GM21786 (cell line): ENCODE measurements around the gene ASAP2.

Source experiments
- ATAC-seq: cut with Tn5 transposase; IDR thresholded peaks from one replicate; pipeline ENCODE4 v1.9.1; 2021; ENCODE audit not compliant: unreplicated experiment

ASAP2 gene

DNA sequence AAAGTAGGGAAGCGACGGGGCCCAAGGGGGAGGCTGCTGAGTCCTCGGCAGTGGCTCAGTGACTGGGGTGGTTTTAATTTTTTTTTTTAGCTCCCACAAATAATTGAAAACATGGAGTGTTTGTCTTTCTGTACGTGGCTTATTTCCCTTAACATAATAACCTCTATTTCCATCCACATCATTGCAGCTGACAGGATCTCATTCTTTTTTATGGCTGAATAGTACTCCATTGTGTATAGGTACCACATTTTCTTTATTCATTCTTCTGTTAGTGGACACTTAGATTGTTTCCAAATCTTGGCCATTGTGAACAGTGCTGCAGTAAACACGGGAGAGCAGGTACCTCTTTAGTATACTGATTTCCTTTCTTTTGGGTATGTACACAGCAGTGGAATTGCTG is 65.1 kb downstream of the ASAP2 start:
- no peak for ATAC-seq

DNA sequence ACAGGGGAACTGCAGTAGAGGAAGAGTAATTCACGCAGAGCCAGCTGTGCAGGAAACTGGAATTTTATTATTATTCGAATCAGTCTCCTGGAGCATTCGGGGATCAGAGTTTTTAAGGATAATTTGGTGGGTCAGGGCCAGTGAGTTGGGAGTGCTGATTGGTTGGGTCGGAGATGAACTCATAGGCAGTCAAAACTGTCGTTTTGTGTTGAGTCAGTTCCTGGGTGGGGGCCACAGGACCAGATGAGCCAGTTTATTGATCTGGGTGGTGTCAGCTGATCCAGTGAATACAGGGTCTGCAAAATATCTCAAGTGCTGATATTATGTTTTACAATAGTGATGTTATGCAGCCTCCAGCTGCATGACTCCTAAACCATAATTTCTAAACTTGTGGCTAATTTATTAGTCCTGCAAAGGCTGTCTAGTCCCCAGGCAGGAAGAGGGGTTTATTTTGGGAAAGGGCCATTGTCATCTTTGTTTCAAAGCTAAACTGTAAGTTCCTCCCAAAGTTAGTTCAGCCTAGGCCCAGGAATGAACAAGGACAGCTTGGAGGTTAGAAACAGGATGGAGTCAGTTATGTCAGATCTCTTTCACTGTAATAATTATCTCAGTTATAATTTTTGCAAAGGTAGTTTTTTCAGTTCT is 67.0 kb downstream of the ASAP2 start:
- ATAC-seq = no peak

DNA sequence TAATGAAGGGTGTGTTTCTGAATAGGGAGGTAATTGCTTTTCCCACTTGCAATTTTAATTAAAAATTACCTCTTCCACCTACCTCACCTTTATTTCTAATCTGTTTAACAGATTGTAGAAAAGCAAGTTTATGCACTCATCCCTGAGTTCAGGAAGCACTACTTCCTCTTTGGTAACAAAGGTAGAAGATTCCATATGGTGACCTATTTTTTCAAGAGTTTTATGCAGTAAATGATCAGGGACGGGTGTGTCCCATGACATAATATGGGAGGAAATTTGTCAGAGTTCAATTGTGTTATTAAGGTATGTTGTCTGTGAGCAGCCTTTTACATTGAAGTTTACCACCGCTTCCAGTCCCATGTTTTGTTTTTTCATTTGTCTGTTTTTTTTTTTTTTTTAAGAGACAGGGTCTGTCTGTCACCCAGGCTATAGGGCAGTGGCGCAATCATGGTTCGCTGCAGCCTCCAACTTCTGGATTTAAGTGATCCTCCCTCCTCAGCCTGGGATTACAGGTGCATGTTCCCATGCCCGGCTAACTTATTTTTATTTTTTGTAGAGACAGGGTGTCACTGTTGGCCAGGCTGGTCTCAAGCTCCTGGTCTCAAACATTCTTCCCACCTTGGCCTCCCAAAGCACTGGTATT is 68.2 kb downstream of the ASAP2 start:
- no peak for ATAC-seq

DNA sequence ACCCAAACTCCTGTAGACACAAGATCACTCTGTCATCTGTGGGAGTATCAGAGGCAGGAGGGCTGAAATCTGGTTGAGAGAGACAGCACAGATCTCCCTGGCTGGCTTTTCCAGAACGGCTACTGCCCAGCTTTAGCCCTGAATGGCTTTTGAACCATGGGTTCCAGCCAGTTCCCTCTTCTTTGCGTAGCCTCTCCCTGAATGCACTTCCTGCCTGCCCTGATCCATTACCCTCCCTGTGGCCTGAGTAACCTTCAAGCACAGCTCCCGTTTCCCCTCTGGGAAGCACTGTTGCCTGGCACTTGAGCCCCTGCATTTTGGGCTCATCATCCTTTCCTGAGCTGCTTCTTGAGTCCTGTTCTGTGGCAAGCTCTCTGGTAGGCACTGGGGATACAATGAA is 68.8 kb downstream of the ASAP2 start:
- no peak for ATAC-seq

DNA sequence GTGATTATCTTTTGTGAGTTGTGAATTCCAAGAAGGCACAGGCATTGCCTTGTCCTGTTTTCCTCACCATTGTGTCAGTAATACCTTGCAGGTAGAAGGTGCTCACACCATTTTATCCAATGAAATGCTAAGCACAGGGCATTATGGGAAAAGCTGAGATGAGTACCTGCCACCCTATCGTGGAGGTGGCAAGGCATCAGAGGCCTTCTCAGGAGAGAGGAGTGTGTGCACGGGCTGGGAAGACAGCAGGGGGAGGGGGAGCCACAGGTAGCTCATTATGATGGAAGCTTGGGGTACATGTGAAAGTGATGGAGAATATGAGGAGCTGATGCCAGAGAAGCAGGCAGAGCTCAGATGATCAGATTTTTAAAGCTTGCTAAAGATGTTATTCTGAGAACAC is 69.5 kb downstream of the ASAP2 start:
- no peak for ATAC-seq

DNA sequence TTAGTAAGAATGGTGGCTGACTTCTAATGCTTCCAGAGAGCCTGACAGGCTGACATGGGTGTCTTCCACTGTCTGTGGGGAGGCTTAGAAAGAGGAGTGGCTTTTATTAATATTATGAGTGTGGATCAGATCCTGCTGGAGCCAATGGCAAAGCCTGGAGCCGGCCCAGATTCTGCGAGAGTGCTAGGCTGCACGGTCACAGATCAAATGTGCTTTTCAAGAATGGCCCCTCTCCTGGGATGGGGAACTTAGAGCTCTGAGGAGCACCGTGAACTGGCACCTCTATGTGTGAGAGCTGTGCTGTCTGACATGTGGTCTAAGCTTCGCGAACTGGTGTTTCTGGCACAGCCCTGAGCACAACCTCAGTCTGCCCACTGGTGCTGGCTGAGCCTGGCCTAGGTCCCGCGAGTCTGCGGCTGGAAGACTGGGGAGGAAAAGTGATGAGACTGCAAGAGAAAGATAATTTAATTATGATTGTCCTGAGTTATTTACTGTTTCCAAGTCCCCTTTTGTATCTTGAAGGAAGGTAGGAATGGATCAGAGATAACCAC is 70.4 kb downstream of the ASAP2 start:
- ATAC-seq = no peak

DNA sequence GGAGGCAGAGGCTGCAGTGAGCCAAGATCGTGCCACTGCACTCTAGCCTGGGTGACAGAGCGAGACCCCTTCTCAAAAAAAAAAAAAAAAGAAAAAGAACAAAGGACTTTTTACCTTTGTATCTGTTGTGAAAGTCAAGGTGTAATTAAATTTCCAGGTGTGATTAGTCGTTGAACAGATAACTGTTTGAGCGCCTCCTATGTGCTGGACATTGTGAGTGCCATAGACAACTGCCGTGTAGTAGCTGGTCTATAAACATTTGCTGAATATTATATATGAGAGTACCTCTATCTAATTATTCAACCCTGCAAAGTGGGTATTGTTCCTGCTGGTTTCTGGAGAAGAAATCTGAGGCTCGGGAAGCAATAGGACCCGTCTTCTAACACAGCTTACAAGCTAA is 71.8 kb downstream of the ASAP2 start:
- ATAC-seq = no peak

DNA sequence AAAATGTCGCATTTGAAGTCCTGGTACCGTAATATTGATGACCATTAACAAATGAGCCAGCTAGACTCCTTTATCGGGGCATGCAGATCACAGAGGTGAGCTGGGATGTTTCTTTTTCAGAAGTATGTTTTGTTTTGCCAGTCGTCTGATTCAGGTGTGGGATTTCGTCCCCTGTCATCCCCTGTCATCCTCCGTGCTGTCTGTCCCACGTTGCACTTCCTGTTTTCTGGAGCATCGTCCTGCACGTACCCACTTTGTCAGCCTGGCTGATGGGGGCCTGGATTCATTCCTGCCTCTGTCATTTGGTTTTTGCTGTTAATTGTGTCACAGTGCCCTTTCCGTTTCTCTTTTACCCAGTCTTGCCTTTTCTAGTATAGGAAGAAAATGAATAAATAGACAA is 72.8 kb downstream of the ASAP2 start:
- ATAC-seq = no peak

DNA sequence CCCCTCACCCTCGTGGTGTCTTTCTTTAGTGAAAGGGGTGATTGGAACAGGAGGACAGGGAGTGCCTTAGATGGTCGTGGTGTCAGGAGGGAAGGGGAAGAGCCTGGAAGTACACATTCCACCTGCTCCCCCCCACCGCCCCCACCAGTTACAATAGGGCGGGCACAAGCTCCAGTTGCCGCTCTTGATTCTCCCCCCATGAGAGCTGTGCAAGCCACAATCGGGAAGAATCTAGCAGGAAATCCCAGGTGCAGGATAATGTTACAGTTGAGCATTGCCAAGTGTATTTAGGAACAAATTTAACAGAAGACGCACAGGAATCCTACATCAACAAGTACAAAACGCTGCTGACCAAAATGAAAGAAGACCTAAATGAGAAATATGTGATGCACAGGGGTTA is 73.6 kb downstream of the ASAP2 start:
- ATAC-seq = no peak

DNA sequence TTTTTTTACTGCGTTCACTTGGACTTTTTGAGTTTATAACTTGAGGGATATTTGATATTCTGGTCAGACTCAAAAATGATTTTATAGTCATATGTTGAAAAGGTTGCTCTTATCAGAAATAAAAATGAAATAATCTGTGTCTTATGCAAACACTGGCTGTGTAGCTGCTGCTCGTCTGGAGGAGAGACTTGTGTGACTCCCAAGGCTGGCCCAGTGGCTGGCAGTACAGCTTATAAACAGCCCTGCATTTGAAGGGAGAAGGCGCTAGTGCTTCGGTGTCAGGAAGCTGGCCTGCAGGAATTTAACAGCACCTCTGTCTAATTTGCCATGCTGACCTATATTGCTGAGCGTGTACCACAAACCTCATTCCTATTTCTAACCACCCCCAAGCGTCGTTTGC is 74.5 kb downstream of the ASAP2 start:
- no peak for ATAC-seq

DNA sequence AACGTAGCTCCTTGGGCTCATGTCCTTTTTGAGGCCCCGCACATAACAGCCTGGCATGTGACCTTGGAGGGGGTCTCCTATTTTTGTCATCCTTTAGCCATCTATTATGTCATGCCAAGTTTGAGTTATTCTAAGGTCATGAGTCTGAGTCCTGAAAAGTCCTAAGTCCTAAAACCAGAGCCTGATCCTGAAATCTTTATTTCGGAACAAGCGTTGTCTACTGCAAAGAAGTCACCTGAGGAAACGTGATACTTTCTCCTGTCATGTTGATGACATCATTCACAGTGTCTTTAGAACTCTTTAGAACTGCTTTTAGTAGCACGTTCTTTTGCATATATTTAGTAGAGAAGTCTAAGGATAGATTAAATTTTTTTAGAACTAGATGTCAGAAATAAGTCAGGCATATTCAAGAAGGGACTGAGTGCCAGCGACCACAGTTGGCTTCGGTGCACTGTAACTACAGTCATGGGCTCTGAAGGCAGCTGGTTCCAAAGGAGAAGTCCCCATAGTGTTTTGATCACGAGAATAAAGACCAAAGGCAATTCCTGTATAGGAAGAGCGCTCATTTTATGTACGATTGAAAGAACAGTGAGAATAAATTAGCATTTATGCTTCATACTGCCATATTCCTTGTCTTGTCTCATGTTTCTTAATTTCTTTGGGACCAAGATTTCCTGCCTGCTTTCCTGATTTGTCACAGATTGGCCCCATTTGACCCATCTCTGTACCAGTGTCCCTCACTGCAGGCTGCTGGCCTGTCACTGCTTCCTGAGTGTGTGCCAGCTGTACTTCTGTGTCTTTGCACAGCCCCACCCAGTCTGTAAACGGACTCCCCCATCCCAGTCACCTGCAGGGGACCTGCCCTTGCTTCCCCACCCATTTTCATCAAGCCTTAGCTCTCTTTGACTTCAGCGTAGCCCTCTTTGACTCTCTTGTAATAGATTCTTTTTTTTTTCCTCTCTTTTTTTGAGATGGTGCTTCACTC is 75.8 kb downstream of the ASAP2 start:
- ATAC-seq = no peak

DNA sequence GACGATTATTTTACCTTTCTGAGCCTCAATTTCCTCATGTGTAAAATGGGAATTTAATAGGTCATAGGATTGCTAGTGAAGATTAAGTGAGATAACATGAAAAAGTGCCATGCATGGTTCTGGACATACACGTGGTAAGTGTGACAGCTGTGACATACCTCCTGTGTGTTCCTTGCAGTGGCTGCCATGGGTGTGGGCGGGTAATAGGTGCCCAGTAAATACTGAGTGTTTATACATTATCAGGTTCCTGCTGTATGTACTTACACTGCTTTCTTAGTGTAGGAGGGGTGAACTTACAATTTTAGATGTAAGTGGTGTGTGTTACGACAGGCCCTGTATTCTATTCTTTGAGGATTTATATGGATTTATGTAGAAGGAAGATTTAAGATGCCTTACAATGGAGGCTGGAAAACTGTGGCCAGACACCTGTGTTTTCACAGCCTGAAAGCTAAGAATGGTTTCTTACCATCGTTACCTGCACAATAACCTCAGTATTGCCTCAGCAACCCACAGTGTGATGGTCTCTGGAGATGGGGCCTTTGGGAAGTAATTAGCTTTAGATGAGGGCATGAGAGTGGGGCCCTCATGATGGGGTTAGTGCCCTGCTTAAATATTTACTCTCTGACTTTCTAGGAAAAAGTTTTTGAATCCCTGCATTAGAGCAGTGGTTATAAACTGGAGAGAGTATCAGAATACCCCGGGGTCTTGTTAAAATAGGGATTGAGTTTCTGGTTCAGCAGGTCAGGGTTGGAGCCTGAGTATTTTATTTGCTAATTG is 78.1 kb downstream of the ASAP2 start:
- no peak for ATAC-seq

DNA sequence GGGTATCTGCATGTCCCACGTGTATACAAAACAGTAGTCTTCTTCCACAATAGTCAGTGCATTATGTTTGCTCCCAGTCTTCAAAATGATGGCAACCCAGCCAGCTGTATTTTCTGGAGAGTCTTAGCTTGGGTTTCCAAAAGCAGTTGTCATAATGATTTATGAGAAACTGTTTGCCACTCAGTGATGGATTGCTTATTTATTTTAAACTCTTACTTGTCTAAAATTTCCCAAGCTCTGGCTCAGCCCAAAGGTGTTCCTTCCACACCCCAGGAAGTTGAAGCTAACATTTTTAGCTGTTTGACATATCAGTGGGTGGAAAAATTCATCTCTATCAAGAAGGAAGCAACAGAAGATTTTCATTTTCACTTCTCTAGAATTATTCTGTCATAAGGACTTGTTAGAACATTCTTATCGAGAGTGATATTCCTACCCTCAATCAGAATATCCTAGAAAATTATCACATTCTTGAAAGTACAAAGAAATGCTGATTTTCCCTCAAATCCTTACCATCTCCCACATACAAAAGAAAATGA is 78.8 kb downstream of the ASAP2 start:
- no peak for ATAC-seq

DNA sequence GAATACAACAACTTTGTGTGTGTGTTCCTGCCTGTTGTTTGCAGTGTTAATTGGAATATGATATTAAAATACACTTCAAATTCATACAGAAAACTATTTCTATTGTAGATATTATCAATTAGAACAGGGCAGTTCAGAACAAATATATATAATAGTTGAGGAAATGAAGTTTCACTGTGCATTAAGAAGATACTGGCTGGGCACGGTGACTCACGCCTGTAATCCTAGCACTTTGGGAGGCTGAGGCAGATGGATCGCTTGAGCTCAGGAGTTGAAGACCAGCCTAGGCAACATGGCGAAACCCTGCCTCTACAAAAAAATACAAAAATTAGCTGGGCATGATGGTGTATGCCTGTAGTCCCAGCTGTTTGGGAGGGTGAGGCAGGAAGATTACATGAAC is 79.3 kb downstream of the ASAP2 start:
- no peak for ATAC-seq

DNA sequence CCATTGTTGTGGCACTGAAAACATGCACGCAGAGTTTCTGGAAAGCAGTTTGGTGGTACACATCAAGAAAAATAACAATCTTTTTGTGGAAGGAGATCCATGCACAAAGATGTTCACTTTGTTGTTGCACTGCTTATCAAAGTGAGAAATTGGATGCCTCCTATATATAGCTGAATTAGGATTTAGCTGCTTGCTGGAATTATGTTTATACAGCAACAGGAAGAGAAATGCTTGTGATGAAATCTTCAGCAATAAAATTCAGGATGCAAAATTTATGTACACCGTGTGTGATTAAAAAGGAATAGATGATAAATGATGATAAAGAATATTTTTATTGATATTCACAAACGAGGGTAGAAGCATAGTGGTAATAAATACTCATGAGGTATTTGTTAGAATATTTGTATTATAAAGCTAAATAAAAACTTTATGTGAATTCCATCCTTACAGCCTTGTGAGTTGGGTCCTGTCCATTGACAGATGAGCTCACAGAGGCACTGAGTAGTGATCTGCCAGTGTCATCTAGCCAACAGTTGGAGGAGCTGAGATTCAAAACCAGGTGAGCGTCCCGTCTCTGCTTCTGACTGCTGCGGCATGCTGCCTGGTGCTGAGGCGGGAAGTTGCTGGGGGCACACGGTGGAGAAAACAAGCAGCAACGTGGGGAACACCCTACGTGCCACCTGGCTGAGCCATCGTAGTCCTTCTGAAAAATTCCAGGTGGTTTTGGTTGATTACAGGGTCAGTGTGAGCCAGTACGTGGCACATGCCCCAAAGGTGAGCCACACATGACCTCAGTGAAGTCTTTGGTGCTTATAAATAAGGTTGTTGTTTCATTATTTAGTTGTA is 80.2 kb downstream of the ASAP2 start:
- ATAC-seq = no peak

DNA sequence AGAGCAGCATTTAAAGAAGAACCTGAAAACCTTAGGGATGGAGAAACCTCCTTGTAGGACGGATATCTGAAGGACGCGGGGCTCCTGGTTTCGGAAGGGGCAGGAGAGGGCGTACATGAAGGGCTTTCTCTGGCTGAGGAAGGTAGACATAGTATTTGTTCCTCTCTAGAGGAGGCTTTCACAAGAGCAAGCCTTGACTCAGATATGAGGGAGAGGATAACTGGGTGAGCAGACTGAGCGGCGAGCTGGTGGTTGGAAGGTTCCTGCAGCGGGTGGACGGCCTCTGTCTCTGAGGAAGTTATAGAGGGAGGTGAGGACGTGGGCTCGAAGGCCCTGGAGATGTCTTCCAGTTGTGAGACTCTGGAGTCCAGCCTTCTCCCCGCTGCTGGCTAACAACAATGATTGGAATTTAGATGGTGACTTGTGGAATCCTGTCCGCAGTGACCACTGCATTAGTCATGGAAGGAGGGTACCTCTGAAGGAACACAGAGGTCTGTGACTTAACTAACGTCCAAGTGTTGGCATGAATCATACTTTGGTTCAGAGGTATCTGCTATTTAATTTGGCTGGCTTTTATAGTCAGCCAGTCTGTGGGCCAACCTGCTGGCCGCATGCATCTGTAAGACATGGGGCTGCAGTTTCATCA is 80.9 kb downstream of the ASAP2 start:
- no peak for ATAC-seq

DNA sequence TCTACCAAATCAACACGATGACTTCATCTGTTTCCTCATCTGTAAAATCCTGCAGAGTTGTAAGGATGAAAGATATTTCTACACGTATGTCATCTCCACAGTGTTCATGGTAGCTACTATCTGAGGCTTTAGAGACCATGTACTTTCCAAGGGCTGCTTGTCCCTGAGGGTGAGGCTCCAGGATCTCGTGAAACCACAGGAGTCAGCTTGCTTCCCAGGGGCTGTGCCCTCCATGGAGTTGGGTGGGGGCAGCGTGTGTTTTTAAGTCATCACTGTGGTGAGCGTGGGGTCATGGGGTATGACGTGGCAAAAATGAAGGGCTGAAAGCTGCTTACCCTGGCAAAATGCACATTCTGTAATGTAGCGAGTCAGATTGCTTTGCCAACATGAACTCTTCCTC is 81.6 kb downstream of the ASAP2 start:
- ATAC-seq = no peak

DNA sequence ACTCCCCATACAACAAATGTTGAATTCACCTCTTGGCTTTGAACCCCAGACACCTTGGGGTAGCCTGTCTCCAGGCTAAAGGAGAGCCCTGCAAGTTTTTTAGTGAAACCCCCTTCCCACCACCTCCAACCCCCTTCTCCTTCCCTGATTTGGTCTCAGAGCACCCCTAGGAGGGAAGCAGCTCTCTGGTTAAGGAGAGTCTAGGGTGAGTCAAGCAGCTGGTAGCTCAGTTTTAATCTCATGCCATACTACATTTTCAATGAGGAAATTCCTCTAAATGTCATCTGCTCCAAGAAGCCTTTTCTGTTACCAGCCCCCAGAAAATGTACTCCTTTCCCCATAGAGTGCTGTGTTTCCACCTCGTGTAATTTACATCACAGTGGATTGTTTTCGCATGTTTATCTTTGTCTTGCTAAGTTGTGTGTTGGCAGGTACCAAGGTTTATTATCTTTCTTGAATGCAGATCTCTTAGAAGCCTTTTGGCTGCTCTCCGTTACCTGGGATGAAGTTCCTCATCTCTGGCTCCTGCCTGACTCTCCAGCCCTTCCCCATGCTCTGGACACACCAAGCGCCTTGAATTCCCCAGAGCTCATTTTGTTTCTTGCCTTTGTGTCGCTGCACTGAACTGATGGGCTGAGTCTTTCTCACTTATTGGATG is 82.2 kb downstream of the ASAP2 start:
- no peak for ATAC-seq

DNA sequence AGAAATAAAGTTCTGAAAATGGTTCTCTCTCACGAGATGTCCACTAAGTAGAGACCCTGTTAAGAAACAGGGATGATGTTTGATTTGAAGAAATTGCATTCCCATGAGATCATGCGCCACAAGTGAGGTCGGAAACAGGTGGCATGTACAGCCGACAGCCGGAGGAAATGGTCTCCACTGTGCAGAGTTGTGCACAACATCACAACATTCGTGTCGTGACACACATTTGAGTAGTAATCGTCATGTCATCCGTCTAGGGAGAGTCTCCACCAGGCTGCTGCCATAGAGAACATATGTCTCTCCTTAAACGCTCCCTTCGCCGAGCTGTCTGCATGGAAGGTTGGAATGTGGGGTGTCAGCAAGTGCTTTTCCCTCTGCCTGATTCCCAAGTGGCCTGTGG is 84.7 kb downstream of the ASAP2 start:
- ATAC-seq = no peak
